Panc1 (cell line): ENCODE results near the gene SLFN12L. TPM values are rescaled to one million over a fixed set of nuclear protein-coding genes. Genes with fewer than 3 reads are reported as not detected.
"Not testable (repeated sequence)": the region's sequence is repeated elsewhere in the genome, so short reads cannot be mapped to it uniquely, and the experiment has no call there.

Experiments
- ATAC-seq: fragments of 200-7000 bp; cut with Tn5 transposase; 2 replicates; pipeline ENCODE4 v1.9.1; 2020; ENCODE audit warnings: mild to moderate bottlenecking, moderate library complexity
- BruUV-seq: library from RNA; stranded (reverse); fragments of 400-500 nt; replicated peaks from 2 replicates; lab custom pipeline; 2021; lab: Mats Ljungman, UMichigan
- CTCF ChIA-PET: fragments of 300-600 bp; sonication (Branson Sonifier 250); formaldehyde crosslinking; loops from one replicate; lab custom pipeline; 2022; ENCODE audit warnings: antibody characterized with exemption; lab: Charles Lee
- POLR2A ChIA-PET: fragments of 300-600 bp; sonication (Branson Sonifier 250); formaldehyde crosslinking; loops from one replicate; lab custom pipeline; 2022; ENCODE audit warnings: antibody characterized with exemption; lab: Charles Lee
- DNase-seq: peaks from one replicate; pipeline ENCODE4 v3.0.0-alpha.2; 2010; ENCODE audit warnings: low read depth, low spot score
- H3K27ac ChIP-seq: 2 replicates; pipeline ENCODE4 v1.5.1; 2011; ENCODE audit warnings: mild to moderate bottlenecking, low read length, inconsistent platforms
- H3K27me3 ChIP-seq: fragments of 200-500 bp; sonication (Bioruptor generic); 2 replicates; pipeline ENCODE4 v1.6.0; 2014; ENCODE audit warnings: low read length, inconsistent platforms; ENCODE audit not compliant: control insufficient read depth, insufficient read depth
- H3K36me3 ChIP-seq: fragments of 200-500 bp; sonication (Bioruptor generic); 2 replicates; pipeline ENCODE4 v1.5.1; 2014; ENCODE audit warnings: inconsistent platforms, mild to moderate bottlenecking, low read length, moderate library complexity; ENCODE audit not compliant: control insufficient read depth, insufficient read depth
- H3K4me1 ChIP-seq: 2 replicates; pipeline ENCODE4 v1.5.1; 2011; ENCODE audit warnings: inconsistent platforms, mild to moderate bottlenecking, low read length, moderate library complexity; ENCODE audit not compliant: control insufficient read depth, insufficient read depth
- H3K4me3 ChIP-seq, 2 experiments: 2 replicates each; pipeline ENCODE4 v1.5.1; 2011 to 2012; ENCODE audit warnings: low read depth in 2 of 2, low read length in 2 of 2, mild to moderate bottlenecking in 2 of 2, inconsistent platforms in 1 of 2, moderate library complexity in 1 of 2
- H3K9me3 ChIP-seq: fragments of 200-500 bp; sonication (Bioruptor generic); 2 replicates; pipeline ENCODE4 v1.5.1; 2014; ENCODE audit warnings: low read depth, mild to moderate bottlenecking, inconsistent platforms, low read length, moderate library complexity; ENCODE audit not compliant: control insufficient read depth, insufficient read depth
- POLR2AphosphoS5 ChIP-seq: IDR thresholded peaks from 2 replicates; pipeline ENCODE4 v1.6.1; 2012; ENCODE audit warnings: mild to moderate bottlenecking, low read depth, low read length, moderate library complexity
- SIN3A ChIP-seq: IDR thresholded peaks from 2 replicates; pipeline ENCODE4 v1.6.1; 2012; ENCODE audit warnings: low read depth, mild to moderate bottlenecking, low read length, moderate library complexity, borderline replicate concordance; ENCODE audit not compliant: insufficient read depth
- TCF7L2 ChIP-seq: IDR thresholded peaks from 2 replicates; pipeline ENCODE4 v1.6.1; 2011; ENCODE audit warnings: mild to moderate bottlenecking, low read depth, low read length, inconsistent platforms
- in situ Hi-C: cut with HindIII; loops from 2 replicates; pipeline ENCODE4 v1.10.0; 2016; ENCODE audit warnings: low sequenced_read_pairs, low pct_unique_long_range_greater_than_20kb
- intact Hi-C: fragments of 100-400 bp; cut with micrococcal nuclease; formaldehyde crosslinking; loops from one replicate; pipeline ENCODE4 v1.10.0; 2022; ENCODE audit not compliant: unreplicated experiment
- total RNA-seq: library from RNA; stranded (reverse); gene quantifications from one replicate; pipeline ENCODE4 v1.2.1, GENCODE V29; 2021; ENCODE audit not compliant: unreplicated experiment
- TF ChIP-seq, protein P1 (sequence below): fragments of 450-650 bp; IDR thresholded peaks from 2 replicates; pipeline ENCODE4 v1.5.1; 2017; ENCODE audit warnings: mild to moderate bottlenecking
- TF ChIP-seq, protein P2 (sequence below), 2 experiments: IDR thresholded peaks; 2 replicates each; pipeline ENCODE4 v1.6.1; 2011 to 2012; ENCODE audit warnings: low read depth in 2 of 2, control low read depth in 1 of 2, low read length in 1 of 2, mild to moderate bottlenecking in 1 of 2, moderate library complexity in 1 of 2; ENCODE audit not compliant: insufficient read depth in 1 of 2

The SLFN12L gene
- total RNA-seq, 1 experiment from 2014 or later, result 0.33 TPM

DNA sequence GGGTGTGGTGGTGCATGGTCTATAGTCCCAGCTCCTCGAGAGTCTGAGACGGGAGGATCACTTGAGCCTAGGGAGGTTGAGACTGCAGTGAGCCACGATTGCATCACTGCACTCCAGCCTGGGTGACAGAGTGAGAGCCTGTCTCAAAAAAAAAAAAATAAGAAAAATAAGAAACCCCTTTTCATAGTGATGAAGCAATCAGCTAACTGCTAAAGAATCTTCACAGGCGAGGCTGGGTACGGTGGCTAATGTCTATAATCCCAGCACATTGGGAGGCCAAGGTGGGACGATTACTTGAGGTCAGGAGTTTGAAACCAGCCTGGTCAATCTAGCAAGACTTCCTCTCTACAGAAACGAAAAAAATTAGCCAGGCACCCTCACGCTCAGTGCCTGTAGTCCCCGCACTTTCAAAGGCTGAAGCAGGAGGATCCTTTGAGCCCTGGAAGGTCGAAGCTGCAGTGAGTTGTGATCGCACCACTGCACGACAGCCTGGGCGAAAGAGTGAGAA, 760 bp downstream of the SLFN12L start:
- CTCF ChIA-PET, result interaction anchor here (0.6 kb wide), 1 partner anchor 1329 kb away, joined by 10 read pairs; no protein-coding TSS in a partner anchor
- TF ChIP-seq, protein P1, sequence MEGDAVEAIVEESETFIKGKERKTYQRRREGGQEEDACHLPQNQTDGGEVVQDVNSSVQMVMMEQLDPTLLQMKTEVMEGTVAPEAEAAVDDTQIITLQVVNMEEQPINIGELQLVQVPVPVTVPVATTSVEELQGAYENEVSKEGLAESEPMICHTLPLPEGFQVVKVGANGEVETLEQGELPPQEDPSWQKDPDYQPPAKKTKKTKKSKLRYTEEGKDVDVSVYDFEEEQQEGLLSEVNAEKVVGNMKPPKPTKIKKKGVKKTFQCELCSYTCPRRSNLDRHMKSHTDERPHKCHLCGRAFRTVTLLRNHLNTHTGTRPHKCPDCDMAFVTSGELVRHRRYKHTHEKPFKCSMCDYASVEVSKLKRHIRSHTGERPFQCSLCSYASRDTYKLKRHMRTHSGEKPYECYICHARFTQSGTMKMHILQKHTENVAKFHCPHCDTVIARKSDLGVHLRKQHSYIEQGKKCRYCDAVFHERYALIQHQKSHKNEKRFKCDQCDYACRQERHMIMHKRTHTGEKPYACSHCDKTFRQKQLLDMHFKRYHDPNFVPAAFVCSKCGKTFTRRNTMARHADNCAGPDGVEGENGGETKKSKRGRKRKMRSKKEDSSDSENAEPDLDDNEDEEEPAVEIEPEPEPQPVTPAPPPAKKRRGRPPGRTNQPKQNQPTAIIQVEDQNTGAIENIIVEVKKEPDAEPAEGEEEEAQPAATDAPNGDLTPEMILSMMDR, result no peak
- TF ChIP-seq POLR2AphosphoS5 (no peak), TCF7L2 (no peak), SIN3A (no peak)
- TF ChIP-seq, protein P2, sequence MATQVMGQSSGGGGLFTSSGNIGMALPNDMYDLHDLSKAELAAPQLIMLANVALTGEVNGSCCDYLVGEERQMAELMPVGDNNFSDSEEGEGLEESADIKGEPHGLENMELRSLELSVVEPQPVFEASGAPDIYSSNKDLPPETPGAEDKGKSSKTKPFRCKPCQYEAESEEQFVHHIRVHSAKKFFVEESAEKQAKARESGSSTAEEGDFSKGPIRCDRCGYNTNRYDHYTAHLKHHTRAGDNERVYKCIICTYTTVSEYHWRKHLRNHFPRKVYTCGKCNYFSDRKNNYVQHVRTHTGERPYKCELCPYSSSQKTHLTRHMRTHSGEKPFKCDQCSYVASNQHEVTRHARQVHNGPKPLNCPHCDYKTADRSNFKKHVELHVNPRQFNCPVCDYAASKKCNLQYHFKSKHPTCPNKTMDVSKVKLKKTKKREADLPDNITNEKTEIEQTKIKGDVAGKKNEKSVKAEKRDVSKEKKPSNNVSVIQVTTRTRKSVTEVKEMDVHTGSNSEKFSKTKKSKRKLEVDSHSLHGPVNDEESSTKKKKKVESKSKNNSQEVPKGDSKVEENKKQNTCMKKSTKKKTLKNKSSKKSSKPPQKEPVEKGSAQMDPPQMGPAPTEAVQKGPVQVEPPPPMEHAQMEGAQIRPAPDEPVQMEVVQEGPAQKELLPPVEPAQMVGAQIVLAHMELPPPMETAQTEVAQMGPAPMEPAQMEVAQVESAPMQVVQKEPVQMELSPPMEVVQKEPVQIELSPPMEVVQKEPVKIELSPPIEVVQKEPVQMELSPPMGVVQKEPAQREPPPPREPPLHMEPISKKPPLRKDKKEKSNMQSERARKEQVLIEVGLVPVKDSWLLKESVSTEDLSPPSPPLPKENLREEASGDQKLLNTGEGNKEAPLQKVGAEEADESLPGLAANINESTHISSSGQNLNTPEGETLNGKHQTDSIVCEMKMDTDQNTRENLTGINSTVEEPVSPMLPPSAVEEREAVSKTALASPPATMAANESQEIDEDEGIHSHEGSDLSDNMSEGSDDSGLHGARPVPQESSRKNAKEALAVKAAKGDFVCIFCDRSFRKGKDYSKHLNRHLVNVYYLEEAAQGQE (IDR thresholded peaks at IDR 0.05; ENCODE audit: insufficient read depth in 1 of 2, low read depth in 2 of 2, low read length in 1 of 2), result no peak
- H3K4me3 ChIP-seq, result no peak overlapping the region
- H3K36me3 ChIP-seq, result no peaks in the 10 kb centered on the region
- in situ Hi-C loops (loop anchor here (25.0 kb wide), 2 partner anchors 224 to 349 kb away; partner anchors contain the start of gene SLC35G3), intact Hi-C loops (loop anchor here (10.0 kb wide), 1 partner anchor 102 kb away; the partner anchor contains the start of gene SLFN12)
- no TSS peak for BruUV-seq
- H3K9me3 ChIP-seq, result no peaks in the 10 kb centered on the region
- H3K27me3 ChIP-seq, result no peaks in the 10 kb centered on the region
- ATAC-seq (no peak), DNase-seq (no peak)
- no peaks in the 10 kb centered on the region for H3K4me1 ChIP-seq
- POLR2A ChIA-PET, result interaction anchor here (0.6 kb wide), 1 partner anchor 162 kb away, joined by 5 read pairs; no protein-coding TSS in a partner anchor
- H3K27ac ChIP-seq, result no peak overlapping the region

DNA sequence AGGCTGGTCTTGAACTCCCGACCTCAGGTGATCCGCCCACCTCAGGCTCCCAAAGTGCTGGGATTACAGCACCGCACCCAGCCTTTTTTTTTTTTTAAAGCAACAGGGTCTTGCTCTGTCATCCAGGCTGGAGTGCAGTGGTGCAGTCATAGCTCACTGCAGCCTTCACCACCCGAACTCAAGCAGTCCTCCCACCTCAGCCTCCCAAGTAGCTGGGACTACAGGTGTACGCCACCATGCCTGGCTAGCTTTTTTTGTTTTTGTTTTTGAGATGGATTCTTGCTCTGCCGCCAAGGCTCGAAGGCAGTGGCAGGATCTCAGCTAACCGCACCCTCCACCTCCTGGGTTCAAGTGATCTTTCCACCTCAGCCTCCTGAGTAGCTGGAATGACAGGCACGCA, 2.1 kb downstream of the SLFN12L start:
- not testable (repeated sequence) for H3K27ac ChIP-seq, H3K4me1 ChIP-seq, H3K4me3 ChIP-seq, H3K36me3 ChIP-seq, ATAC-seq, H3K9me3 ChIP-seq, H3K27me3 ChIP-seq, BruUV-seq, DNase-seq
- CTCF ChIA-PET, result interaction anchor here (0.6 kb wide), 1 partner anchor 362 kb away, joined by 5 read pairs; no protein-coding TSS in a partner anchor
- in situ Hi-C loops (loop anchor here (25.0 kb wide), 2 partner anchors 223 to 348 kb away; partner anchors contain the start of gene SLC35G3), intact Hi-C loops (loop anchor here (10.0 kb wide), 1 partner anchor 101 kb away; the partner anchor contains the start of gene SLFN12)
- POLR2A ChIA-PET, result interaction anchor here (0.7 kb wide), 1 partner anchor 282 kb away, joined by 5 read pairs; no protein-coding TSS in a partner anchor
